Central memory CD8-positive, alpha-beta T cell (primary cell): Measurements from ENCODE around the gene NECAP2.
"Not testable (repeated sequence)": the region's sequence is repeated elsewhere in the genome, so short reads cannot be mapped to it uniquely, and the experiment has no call there.

Experiments
- ATAC-seq: fragments of 150-1000 bp; cut with Tn5 transposase; replicated peaks from 2 replicates; pipeline ENCODE4 v1.10.0; 2022; ENCODE audit warnings: mild to moderate bottlenecking, moderate FRiP score, moderate number of reproducible peaks; ENCODE audit not compliant: poor library complexity, severe bottlenecking; ENCODE audit errors: extremely low read depth
- DNase-seq, 2 donors: peaks; one replicate each; pipeline ENCODE4 v3.0.0; 2021; ENCODE audit warnings: low spot score in 2 of 2
- H3K27ac Mint-ChIP-seq: one replicate; pipeline ENCODE4 v1.8.0; 2022; ENCODE audit warnings: low read depth, mild to moderate bottlenecking, moderate library complexity, mixed read lengths
- H3K27me3 Mint-ChIP-seq: one replicate; pipeline ENCODE4 v1.8.0; 2022; ENCODE audit warnings: mixed read lengths
- H3K36me3 Mint-ChIP-seq: one replicate; pipeline ENCODE4 v1.8.0; 2022; ENCODE audit warnings: mild to moderate bottlenecking, moderate library complexity, mixed read lengths; ENCODE audit not compliant: insufficient read depth
- H3K4me1 Mint-ChIP-seq: one replicate; pipeline ENCODE4 v1.8.0; 2022; ENCODE audit warnings: mixed read lengths
- H3K4me3 Mint-ChIP-seq: one replicate; pipeline ENCODE4 v1.8.0; 2022; ENCODE audit warnings: mild to moderate bottlenecking, moderate library complexity, mixed read lengths
- H3K9me3 Mint-ChIP-seq: one replicate; pipeline ENCODE4 v1.8.0; 2022; ENCODE audit warnings: mixed read lengths

Gene NECAP2

DNA sequence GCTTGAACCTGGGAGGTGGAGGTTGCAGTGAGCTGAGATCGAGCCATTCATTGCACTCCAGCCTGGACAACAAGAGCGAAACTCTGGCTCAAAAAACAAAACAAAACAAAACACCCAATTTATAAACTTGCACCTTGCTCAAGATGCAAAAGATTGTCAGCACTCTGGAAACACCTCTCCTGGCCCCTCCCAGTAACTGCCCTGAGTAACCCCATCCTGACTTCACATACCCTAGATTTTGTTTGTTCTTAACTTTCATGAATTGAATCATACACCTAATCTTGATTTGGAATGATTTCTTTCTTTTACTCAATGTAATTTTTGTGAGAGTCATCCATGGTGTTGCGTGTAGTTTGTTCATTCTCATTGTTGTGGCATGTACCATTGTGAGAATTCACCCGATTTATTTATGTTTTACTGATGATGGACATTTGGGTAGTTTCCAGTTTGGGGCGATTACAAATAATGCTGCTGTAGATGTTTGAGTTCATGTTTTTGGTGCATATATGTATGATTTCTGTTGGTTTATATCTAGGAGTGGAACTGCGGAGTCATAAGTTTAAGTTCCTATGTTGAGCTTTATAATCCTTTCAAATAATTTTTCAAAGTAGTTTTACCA, 10.4 kb downstream of the NECAP2 start:
- no peaks in the 10 kb centered on the region for H3K9me3 Mint-ChIP-seq
- no peak overlapping the region for H3K27ac Mint-ChIP-seq
- ATAC-seq: no peak
- peaks cover 33% of the 10 kb centered on the region for H3K4me1 Mint-ChIP-seq
- H3K36me3 Mint-ChIP-seq: peaks cover 74% of the 10 kb centered on the region
- DNase-seq: no peak
- no peak overlapping the region for H3K4me3 Mint-ChIP-seq
- H3K27me3 Mint-ChIP-seq: no peaks in the 10 kb centered on the region

DNA sequence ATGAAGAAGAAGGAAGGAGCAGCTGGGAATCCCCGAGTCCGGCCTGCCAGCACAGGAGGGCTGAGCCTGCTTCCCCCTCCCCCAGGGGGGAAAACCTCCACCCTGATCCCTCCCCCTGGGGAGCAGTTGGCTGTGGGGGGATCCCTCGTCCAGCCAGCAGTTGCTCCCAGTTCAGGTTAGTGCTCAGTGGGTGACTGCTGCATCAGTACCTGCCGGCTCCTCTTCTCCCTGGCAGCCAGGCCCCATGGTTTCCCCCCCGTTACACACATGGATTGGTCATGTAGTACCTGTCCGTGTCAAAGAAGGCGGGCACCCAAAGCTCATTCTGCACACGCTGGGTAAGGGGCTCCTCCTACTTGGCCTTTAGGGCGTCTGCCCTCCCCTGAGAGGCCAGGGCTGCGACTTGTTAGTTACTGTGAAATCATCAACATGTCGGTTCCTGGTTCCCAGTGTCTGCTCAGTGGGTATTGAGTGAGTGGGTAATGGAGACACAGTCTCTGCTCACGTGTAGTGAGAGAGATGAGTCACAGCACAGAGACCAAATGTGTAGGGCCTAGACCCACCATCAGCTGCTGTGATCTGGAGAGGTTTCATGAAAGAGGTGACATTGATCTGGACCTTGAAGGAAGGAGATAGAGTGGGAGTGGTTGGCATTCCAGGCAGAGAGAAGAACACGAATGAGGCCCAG, 11.5 kb downstream of the NECAP2 start:
- Mint-ChIP-seq H3K4me3 (no peak overlapping the region), H3K9me3 (no peaks in the 10 kb centered on the region), H3K36me3 (peaks cover 79% of the 10 kb centered on the region), H3K4me1 (peaks cover 33% of the 10 kb centered on the region), H3K27me3 (no peaks in the 10 kb centered on the region), H3K27ac (no peak overlapping the region)
- DNase-seq: no peak
- no peak for ATAC-seq

DNA sequence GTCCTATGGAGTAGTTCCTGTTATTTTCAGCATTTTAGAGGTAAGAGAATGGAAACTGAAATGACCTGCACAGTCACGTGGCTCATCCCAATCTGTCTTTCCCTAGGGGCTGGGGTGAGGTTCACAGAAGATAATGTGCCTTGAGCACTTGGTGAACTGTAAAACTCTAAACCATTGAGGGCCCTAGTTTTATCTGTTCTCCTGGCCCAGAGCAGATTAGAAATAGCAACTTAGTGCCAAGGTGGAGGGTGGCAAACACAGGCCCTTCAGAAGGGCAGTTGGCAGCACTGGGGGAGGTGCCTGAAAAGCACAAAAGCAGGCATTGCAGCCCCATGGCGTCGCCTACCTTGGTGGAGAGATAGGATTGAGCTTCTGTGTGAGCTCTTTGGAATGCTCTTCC, 14.4 kb downstream of the NECAP2 start:
- not testable (repeated sequence) for H3K9me3 Mint-ChIP-seq, H3K27me3 Mint-ChIP-seq, H3K27ac Mint-ChIP-seq, H3K4me3 Mint-ChIP-seq, ATAC-seq, DNase-seq
- Mint-ChIP-seq H3K4me1 (peaks cover 12% of the 10 kb centered on the region), H3K36me3 (peaks cover 85% of the 10 kb centered on the region)

DNA sequence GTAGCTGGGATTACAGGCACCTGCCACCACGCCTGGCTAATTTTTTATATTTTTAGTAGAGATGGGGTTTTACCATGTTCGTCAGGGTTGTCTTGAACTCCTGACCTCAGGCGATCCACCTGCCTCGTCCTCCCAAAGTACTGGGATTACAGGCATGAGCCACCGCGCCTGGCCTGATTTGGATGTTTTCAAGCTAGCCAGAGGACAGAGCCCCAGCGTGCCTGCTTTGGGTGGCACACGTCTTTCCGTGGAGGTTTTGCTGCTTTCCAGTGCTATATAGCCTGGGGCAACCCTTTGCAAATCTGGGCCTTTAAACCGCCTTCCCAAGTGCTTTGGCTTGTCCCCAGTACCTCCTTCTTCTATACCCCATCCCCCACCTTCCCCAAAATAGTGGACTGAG, 15.6 kb downstream of the NECAP2 start:
- peaks cover 14% of the 10 kb centered on the region for H3K4me1 Mint-ChIP-seq
- not testable (repeated sequence) for H3K4me3 Mint-ChIP-seq, ATAC-seq, H3K27me3 Mint-ChIP-seq, H3K27ac Mint-ChIP-seq, H3K9me3 Mint-ChIP-seq, DNase-seq
- H3K36me3 Mint-ChIP-seq: peaks cover 80% of the 10 kb centered on the region

DNA sequence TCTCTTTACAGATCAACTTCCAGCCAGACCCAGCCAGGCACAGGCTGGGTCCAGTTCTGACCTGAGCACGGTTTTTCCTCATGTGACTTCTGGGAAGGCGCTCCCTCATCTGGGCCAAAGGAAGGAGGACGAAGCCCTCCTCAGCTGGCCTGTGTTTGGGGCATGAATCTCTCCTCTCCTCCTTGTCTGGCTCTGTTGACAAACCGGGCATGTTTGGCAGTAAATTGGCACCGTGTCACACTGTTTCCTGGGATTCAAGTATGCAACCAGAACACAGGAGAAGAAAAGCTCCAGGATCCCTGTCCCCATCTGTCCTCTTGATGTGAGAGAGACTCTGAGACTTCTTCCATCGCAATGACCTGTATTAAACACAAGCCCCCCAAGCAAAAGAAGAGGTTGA, 18.3 kb downstream of the NECAP2 start:
- Mint-ChIP-seq H3K27ac (no peak overlapping the region), H3K36me3 (peaks cover 71% of the 10 kb centered on the region), H3K4me1 (peaks cover 5% of the 10 kb centered on the region), H3K27me3 (no peaks in the 10 kb centered on the region), H3K4me3 (no peak overlapping the region), H3K9me3 (no peaks in the 10 kb centered on the region)
- DNase-seq (no peak), ATAC-seq (no peak)

DNA sequence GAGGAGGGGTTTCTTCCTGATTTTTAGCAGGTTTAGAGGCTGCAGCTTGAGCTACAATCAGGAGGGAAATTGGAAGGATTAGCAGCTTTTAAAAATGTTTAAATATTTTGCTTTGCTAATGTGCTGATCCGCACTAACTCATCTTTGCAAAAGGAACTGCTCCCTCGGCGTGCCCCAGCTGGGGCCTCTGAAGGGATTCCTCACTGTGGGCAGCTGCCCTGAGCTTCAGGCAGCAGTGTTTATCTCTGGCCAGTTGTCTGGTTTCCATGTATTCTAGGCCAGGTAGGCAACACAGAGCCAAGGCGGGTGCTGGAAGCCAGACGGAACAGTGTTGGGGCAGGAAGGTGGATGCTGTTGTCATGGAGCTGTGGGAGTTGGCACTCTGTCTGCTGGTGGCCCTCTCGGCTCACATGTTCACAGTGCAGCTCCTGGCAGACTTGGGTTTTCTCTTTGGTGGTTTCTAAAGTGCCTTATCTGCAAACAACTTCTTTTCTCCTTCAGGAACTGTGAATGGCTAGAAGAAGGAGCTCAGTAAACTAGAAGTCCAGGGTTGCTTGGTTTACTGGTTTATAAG, 18.9 kb downstream of the NECAP2 start:
- Mint-ChIP-seq H3K4me3 (no peak overlapping the region), H3K9me3 (no peaks in the 10 kb centered on the region), H3K27ac (no peak overlapping the region), H3K4me1 (peaks cover 5% of the 10 kb centered on the region), H3K27me3 (no peaks in the 10 kb centered on the region), H3K36me3 (peaks cover 68% of the 10 kb centered on the region)
- ATAC-seq: no peak
- DNase-seq: no peak

DNA sequence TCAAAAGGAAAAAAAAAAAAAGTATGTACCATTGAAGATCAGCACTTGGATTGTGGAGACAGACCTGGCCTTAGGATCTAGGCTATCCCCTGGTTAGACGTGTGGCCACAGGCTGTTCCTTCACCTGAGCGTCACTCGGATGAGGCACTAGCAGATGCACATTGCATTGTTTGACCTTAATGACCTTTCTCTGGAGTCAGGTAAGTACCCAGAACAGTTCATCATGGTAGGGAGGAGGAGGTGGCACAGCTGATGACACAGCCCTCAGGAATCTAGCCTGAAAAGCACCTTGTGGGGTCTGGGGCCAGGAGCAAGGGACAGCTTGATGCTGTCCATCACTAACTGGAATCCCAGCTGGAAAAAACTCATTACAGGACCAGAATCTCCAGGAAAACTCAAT, 21.2 kb downstream of the NECAP2 start:
- Mint-ChIP-seq H3K9me3 (no peaks in the 10 kb centered on the region), H3K27me3 (no peaks in the 10 kb centered on the region), H3K4me1 (peaks cover 5% of the 10 kb centered on the region), H3K36me3 (peaks cover 46% of the 10 kb centered on the region), H3K4me3 (no peak overlapping the region), H3K27ac (no peak overlapping the region)
- ATAC-seq: no peak
- DNase-seq: no peak

DNA sequence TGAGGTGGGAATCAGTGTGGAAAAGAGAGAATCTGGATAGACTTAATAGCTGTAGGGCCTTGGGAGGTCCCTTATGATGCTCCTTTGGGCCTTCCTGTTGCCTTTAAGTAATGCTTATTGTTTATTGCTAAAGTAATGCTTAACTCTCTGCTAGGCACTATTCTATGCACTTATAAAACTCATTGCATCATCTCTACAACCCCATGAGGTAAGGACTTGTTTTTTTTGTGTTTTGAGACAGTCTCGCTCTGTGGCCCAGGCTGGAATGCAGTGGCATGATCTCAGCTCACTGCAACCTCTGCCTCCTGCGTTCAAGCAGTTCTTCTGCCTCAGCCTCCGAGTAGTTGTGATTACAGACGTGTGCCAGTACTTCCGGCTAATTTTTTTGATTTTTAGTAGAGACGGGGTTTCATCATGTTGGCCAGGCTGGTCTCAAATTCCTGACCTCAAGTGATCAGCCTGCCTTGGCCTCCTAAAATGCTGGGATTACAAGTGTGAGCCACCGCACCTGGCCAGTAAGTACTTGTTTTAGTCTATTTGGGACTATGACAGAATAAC, 22.3 kb downstream of the NECAP2 start:
- peaks cover 7% of the 10 kb centered on the region for H3K4me1 Mint-ChIP-seq
- H3K36me3 Mint-ChIP-seq: peaks cover 39% of the 10 kb centered on the region
- no peaks in the 10 kb centered on the region for H3K27me3 Mint-ChIP-seq
- no peak overlapping the region for H3K27ac Mint-ChIP-seq
- no peaks in the 10 kb centered on the region for H3K9me3 Mint-ChIP-seq
- ATAC-seq: no peak
- no peak for DNase-seq
- no peak overlapping the region for H3K4me3 Mint-ChIP-seq

DNA sequence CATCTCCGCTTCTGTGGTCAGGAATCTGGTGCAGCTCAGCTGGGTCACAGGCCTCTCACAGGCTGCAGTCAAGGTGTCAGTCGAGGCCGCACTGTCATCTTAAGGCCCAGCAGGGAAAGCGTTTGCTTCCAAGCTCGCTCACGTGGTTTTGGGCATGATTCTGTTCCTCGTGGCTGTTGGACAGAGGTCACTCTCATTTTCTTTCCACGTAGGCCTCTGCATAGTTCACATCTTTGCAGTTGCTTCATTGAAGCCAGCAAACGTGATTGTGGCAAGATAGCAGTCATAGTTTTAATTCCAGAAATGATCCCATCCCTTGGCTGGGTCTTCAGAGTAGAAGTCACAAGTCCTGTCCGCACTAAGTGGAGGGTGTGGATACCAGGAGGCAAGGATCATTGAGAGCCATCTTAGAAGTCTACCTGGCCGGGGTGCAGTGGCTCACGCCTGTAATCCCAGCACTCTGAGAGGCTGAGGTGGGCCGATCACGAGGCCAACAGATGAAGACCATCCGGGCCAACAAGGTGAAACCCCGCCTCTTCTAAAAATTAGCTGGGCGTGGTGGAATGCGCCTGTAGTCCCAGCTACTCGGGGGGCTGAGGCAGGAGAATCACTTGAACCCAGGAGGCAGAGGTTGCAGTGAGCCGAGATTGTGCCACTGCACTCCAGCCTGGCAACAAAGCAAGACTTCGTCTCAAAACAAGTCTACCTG, 24.5 kb downstream of the NECAP2 start:
- Mint-ChIP-seq H3K4me1 (peaks cover 11% of the 10 kb centered on the region), H3K27me3 (no peaks in the 10 kb centered on the region), H3K27ac (no peak overlapping the region), H3K4me3 (no peak overlapping the region), H3K9me3 (no peaks in the 10 kb centered on the region), H3K36me3 (peaks cover 20% of the 10 kb centered on the region)
- DNase-seq (no peak), ATAC-seq (no peak)

DNA sequence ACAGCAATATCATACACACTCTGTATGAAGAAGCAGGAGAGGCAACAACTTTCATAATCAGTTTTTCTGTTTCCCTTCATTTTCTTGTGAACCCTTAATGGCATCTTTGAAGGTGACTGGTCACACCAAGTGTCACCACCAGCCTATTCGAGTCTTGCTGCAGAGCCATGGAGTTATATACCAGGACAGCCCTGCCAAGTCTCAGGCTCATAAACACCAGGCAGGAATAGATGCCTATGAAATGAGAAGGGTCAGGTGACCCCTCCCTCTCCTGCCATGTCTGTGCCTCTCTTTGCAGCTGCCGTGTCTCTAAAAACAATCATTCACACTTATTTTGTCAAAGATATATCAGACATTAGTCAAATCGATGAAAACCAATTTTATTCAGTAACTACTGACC, 28.0 kb downstream of the NECAP2 start:
- H3K36me3 Mint-ChIP-seq: peaks cover 5% of the 10 kb centered on the region
- no peaks in the 10 kb centered on the region for H3K27me3 Mint-ChIP-seq
- no peaks in the 10 kb centered on the region for H3K9me3 Mint-ChIP-seq
- ATAC-seq (no peak), DNase-seq (no peak)
- H3K4me3 Mint-ChIP-seq: no peak overlapping the region
- peaks cover 15% of the 10 kb centered on the region for H3K4me1 Mint-ChIP-seq
- no peak overlapping the region for H3K27ac Mint-ChIP-seq

DNA sequence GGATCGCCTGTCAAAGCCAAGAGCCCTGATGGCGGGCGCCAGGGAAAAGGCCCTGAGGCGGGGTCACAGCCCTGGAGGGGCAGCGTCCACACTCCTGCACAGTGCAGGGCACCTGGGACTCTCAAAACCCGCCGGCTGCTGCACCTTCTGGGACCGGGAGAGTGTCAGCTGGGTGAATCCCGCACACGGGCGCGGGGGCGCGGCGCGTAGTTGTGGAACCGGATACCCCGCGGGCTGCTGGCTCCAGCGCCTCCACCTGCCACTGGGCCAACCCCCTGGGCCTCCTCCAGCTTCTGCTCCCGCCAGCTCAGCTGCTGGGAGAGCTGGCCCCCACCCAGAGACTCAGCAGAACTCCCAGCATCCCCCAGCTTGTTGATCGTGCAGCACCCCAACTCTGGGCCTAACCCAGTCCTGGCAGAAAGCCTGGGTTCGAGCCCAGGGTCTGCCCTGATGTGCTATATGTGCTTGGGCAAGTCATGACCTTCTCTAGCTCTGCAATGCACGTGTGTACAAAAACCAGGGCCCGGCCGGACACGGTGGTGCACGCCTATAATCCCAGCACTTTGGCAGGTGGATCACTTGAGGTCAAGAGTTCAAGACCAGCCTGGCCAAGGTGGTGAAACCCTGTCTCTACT, 33.8 kb downstream of the NECAP2 start:
- H3K36me3 Mint-ChIP-seq: peaks cover 12% of the 10 kb centered on the region
- no peak overlapping the region for H3K27ac Mint-ChIP-seq

DNA sequence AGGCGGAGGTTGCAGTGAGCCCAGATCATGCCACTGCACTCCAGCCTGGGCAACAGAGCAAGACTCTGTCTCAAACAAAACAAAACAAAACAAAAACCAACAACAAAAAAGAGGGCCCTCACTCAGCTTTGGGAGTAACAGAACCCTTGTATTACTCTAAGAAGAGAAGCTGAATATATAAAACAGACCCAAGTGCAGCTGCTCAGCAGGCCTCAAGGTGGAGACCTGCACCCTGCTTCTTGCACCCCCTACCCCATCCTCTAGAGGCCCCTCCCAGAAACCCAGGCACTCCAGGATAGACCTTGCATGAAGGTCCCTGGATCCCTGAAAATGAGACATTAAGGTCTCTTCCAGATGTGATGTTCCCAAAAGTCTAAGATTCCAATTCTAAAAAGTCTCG, 34.4 kb downstream of the NECAP2 start:
- H3K4me3 Mint-ChIP-seq, H3K4me1 Mint-ChIP-seq, ATAC-seq, H3K27ac Mint-ChIP-seq, H3K27me3 Mint-ChIP-seq, DNase-seq, H3K9me3 Mint-ChIP-seq: not testable (repeated sequence)
- H3K36me3 Mint-ChIP-seq: peaks cover 14% of the 10 kb centered on the region

More for the DNA sequence above, 33.8 kb downstream of the NECAP2 start:
- peaks cover 10% of the 10 kb centered on the region for H3K4me1 Mint-ChIP-seq
- H3K9me3 Mint-ChIP-seq: no peaks in the 10 kb centered on the region
- DNase-seq: no peak
- H3K4me3 Mint-ChIP-seq: no peak overlapping the region
- ATAC-seq: no peak
- no peaks in the 10 kb centered on the region for H3K27me3 Mint-ChIP-seq
